Stimulated activated naive CD8-positive, alpha-beta T cell treated with anti-CD3 and anti-CD28 coated beads, Interleukin-15, Interleukin-2, amounts not matched to agents 100 ng/mL and 50 ng/mL, for 24 hours (primary cell): ENCODE measurements around the gene RPL36AL.

Source experiments
- H3K27ac Mint-ChIP-seq: one replicate; pipeline ENCODE4 v1.8.0; 2021; ENCODE audit warnings: mild to moderate bottlenecking, mixed read lengths
- H3K27me3 Mint-ChIP-seq: one replicate; pipeline ENCODE4 v1.8.0; 2021; ENCODE audit warnings: mixed read lengths
- H3K36me3 Mint-ChIP-seq: one replicate; pipeline ENCODE4 v1.8.0; 2021; ENCODE audit warnings: low read depth, mixed read lengths
- H3K4me1 Mint-ChIP-seq: one replicate; pipeline ENCODE4 v1.8.0; 2021; ENCODE audit warnings: low read depth, mixed read lengths
- H3K4me3 Mint-ChIP-seq: one replicate; pipeline ENCODE4 v1.8.0; 2021; ENCODE audit warnings: mild to moderate bottlenecking, mixed read lengths
- H3K9me3 Mint-ChIP-seq: one replicate; pipeline ENCODE4 v1.8.0; 2021; ENCODE audit warnings: mixed read lengths

Gene RPL36AL

GRCh38 chr14:49569281-49569680 lies 51.1 kb downstream of the RPL36AL start:
- H3K27ac Mint-ChIP-seq, result no peak overlapping the region
- no peaks in the 10 kb centered on the region for H3K27me3 Mint-ChIP-seq
- peaks cover 41% of the 10 kb centered on the region for H3K36me3 Mint-ChIP-seq
- no peaks in the 10 kb centered on the region for H3K4me1 Mint-ChIP-seq
- H3K4me3 Mint-ChIP-seq, result no peak overlapping the region
- H3K9me3 Mint-ChIP-seq, result no peaks in the 10 kb centered on the region
